Fibroblast of the aortic adventitia (primary cell): Measurements from ENCODE around the gene RASSF10. TPM values are rescaled to one million over a fixed set of nuclear protein-coding genes. Genes with fewer than 3 reads are reported as not detected.

ENCODE experiments used
- DNase-seq: peaks from one replicate; pipeline ENCODE4 v3.0.0-alpha.2; 2010; ENCODE audit warnings: low read depth
- H3K4me3 ChIP-seq: 2 replicates; pipeline ENCODE4 v1.5.1; 2011; ENCODE audit warnings: low read depth, mild to moderate bottlenecking, control low read depth, low read length, moderate library complexity
- total RNA-seq: library from RNA; depleted of rRNA; stranded (reverse); fragments of >200 nt; gene quantifications from 2 replicates; pipeline ENCODE4 v1.2.3, GENCODE V29; 2012; ENCODE audit warnings: low replicate concordance
- TF ChIP-seq, protein P1 (sequence below): IDR thresholded peaks from 2 replicates; pipeline ENCODE4 v1.5.1; 2011; ENCODE audit warnings: mild to moderate bottlenecking, low read length, control low read depth, inconsistent platforms; ENCODE audit not compliant: insufficient read depth

RASSF10 gene
- total RNA-seq, 1 donor: not detected

DNA sequence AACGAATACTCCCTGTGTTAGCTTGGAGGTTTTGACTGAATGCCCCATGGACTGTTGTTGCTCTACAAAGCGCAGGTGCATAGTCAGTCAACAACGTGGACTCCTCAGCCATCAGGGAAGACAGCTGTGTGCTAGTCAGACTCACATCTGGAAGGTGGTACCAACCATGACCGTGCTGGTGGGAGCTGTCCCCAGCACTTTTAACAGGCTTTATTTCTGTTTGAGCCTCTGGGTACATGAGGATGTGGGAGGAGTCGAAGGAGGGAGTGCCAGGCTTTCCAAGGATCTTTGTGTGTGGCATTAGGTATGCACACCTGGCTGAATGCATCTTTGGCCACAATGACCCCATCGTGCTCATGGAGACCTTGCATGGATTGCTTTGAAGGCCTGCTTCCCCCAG lies 6.6 kb downstream of the RASSF10 start:
- no peak for DNase-seq
- TF ChIP-seq, protein P1, sequence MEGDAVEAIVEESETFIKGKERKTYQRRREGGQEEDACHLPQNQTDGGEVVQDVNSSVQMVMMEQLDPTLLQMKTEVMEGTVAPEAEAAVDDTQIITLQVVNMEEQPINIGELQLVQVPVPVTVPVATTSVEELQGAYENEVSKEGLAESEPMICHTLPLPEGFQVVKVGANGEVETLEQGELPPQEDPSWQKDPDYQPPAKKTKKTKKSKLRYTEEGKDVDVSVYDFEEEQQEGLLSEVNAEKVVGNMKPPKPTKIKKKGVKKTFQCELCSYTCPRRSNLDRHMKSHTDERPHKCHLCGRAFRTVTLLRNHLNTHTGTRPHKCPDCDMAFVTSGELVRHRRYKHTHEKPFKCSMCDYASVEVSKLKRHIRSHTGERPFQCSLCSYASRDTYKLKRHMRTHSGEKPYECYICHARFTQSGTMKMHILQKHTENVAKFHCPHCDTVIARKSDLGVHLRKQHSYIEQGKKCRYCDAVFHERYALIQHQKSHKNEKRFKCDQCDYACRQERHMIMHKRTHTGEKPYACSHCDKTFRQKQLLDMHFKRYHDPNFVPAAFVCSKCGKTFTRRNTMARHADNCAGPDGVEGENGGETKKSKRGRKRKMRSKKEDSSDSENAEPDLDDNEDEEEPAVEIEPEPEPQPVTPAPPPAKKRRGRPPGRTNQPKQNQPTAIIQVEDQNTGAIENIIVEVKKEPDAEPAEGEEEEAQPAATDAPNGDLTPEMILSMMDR: no peak
- no peak overlapping the region for H3K4me3 ChIP-seq

DNA sequence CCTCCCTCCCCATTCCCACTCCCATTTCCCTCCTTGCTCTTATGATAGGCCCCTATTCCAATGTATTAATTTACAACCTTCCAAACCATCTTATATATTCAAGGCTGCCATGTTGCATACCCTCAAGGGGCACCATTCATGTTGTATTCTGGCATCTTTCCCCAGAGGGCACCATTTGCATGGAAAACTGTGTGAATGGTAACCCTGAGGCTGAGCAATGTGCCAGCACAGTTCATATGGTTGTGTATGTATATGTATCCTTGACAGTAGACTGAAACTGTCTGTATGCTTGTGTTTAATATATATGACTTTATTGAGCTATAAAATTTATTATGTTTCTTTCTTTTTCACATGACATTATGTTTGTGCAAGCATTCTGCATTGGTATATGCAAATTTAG lies 7.3 kb downstream of the RASSF10 start:
- DNase-seq: no peak
- TF ChIP-seq, protein P1: no peak

DNA sequence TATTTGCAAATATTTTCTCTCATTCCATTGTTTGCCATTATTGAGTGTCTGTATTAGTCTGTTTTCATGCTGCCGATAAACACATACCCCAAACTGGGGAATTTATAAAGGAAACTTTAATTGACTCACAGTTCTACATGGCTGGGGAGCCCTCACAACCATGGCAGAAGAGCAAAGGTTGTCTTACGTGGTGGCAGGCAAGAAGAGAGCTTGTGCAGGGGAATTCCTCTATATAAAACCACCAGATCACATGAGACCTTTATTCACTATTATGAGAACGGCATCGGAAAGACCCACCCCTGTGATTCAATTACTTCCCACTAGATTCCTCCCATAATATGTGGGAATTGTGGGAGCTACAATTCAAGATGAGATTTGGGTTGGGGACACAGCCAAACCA lies 10.2 kb downstream of the RASSF10 start:
- TF ChIP-seq, protein P1: no peak
- H3K4me3 ChIP-seq: no peak overlapping the region
- no peak for DNase-seq

More for the DNA sequence above, 7.3 kb downstream of the RASSF10 start:
- H3K4me3 ChIP-seq: no peak overlapping the region

DNA sequence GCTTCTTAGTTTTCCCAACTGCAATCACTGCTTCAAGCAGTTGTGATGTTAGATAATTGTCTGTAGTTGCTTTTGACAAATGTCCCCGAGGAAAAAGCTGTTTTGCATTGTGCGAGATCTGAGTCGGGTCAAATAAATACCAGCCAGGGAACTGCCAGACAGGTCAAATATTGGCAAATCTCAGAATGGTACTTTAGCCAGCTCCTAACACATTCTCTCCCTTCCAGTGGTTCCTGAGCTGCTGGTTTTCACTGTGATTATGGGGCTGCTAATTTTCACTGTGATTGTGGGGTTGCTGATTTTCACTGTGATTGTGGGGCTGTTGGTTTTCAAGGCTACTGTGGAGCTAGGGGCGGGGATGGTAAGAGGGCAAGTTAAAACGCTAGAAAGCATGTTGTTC lies 14.3 kb downstream of the RASSF10 start:
- H3K4me3 ChIP-seq: no peak overlapping the region
- TF ChIP-seq, protein P1: no peak
- DNase-seq: no peak

DNA sequence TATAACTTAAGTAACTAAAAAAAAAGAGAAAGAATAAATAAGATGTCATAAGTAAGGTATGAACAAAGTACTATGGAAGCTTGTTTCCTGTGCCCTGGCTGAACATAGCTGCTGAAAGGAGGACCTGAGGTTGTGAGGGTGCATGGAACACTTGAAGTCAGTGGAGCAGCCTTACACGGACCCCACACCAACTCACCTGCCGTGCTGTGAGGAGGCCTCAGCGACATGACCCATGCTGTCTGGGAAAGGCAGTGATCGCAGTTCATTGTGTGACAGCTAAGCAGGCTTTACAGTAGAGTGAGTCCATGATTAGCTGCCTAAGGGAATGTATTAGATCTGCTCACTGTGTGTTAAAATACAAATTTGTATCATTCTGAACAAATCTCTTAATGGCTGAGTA lies 17.6 kb downstream of the RASSF10 start:
- TF ChIP-seq, protein P1: no peak
- no peak overlapping the region for H3K4me3 ChIP-seq
- DNase-seq: no peak

DNA sequence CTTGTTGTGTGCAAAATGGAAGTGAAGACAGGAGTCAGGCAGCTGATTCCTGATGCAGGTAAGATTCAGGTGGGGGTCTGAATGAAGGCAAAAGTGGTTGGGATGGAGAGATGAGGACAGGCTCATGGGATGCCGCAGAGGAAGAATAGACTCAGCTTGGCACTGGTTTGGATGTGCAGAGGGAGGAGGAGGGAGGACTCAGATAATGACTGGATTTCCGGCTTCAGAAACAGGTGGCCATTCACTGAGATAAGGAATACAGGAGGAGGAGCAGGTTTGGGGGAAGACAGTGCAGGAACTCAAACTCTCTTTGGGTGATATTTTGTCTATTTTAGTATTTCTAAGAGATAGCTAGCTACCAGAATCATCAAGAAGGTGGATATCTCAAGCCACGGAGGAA lies 19.2 kb downstream of the RASSF10 start:
- H3K4me3 ChIP-seq: no peak overlapping the region
- TF ChIP-seq, protein P1: no peak

DNA sequence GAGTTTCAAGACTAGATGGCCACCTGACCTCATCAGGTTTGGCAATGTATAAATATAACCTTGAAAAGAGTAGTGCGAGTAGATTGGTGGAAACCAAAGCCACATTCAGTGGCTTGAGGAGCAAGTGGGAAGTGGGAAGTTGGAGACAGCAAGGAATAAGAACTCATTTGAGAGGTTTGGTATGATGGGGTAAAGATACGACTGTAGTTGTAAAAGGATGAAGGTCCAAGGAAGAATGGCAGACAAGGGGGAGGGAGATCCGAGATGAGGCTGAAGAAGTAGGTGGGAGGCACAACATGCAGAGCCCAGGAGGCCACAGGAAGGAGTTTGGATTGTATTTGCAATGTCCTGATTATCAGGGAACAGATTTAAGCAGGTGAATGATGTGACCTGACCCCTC lies 20.8 kb downstream of the RASSF10 start:
- no peak for DNase-seq
- H3K4me3 ChIP-seq: no peak overlapping the region
- TF ChIP-seq, protein P1: no peak

More for the DNA sequence above, 19.2 kb downstream of the RASSF10 start:
- DNase-seq: no peak
